DOHH2 (cell line): ENCODE results near the gene FAM20C.
"Not testable (repeated sequence)": the region's sequence is repeated elsewhere in the genome, so short reads cannot be mapped to it uniquely, and the experiment has no call there.

Experiments used
- H3F3A ChIP-seq: fragments of 200-600 bp; sonication (generic), shearing (Covaris generic); 2 replicates; pipeline ENCODE4 v1.6.0; 2016; ENCODE audit warnings: antibody characterized with exemption, mild to moderate bottlenecking; ENCODE audit not compliant: control insufficient read depth, insufficient read depth
- H3K27ac ChIP-seq: fragments of 200-600 bp; sonication (generic); 2 replicates; pipeline ENCODE4 v1.5.1; 2014; ENCODE audit warnings: low read depth, mild to moderate bottlenecking, low read length, moderate library complexity
- H3K27me3 ChIP-seq: fragments of 200-600 bp; sonication (generic); 2 replicates; pipeline ENCODE4 v1.6.1; 2014; ENCODE audit warnings: mild to moderate bottlenecking, low read length, mixed read lengths; ENCODE audit not compliant: control insufficient read depth
- H3K36me3 ChIP-seq: fragments of 200-600 bp; sonication (generic); 2 replicates; pipeline ENCODE4 v1.6.1; 2014; ENCODE audit warnings: mild to moderate bottlenecking, low read length, moderate library complexity, mixed read lengths; ENCODE audit not compliant: control insufficient read depth
- H3K4me1 ChIP-seq: fragments of 200-600 bp; sonication (generic); 2 replicates; pipeline ENCODE4 v1.6.1; 2014; ENCODE audit warnings: mild to moderate bottlenecking, low read length, mixed read lengths; ENCODE audit not compliant: control insufficient read depth
- H3K4me2 ChIP-seq: fragments of 200-600 bp; sonication (generic); 2 replicates; pipeline ENCODE4 v1.6.0; 2014; ENCODE audit warnings: mild to moderate bottlenecking, low read length, moderate library complexity
- H3K4me3 ChIP-seq: fragments of 200-600 bp; sonication (generic); 2 replicates; pipeline ENCODE4 v1.5.1; 2014; ENCODE audit warnings: mild to moderate bottlenecking, low read length, mixed read lengths
- H3K79me2 ChIP-seq: fragments of 200-600 bp; sonication (generic); 2 replicates; pipeline ENCODE4 v1.6.1; 2014; ENCODE audit warnings: mild to moderate bottlenecking, low read length, mixed read lengths; ENCODE audit not compliant: control insufficient read depth
- H3K9me2 ChIP-seq: fragments of 200-600 bp; sonication (generic); replicated peaks from 2 replicates; pipeline ENCODE4 v1.6.1; 2014; ENCODE audit warnings: mild to moderate bottlenecking, low read length, mixed read lengths; ENCODE audit not compliant: control insufficient read depth
- H3K9me3 ChIP-seq: fragments of 200-600 bp; sonication (generic); 2 replicates; pipeline ENCODE4 v1.6.1; 2014; ENCODE audit warnings: antibody characterized with exemption, low read length, mixed read lengths; ENCODE audit not compliant: control insufficient read depth, insufficient read depth
- H4K20me1 ChIP-seq: fragments of 200-600 bp; sonication (generic); 2 replicates; pipeline ENCODE4 v1.6.0; 2014; ENCODE audit warnings: low read depth, mild to moderate bottlenecking, antibody characterized with exemption, low read length, moderate library complexity; ENCODE audit not compliant: control insufficient read depth, insufficient read depth
- EZH2phosphoT487 ChIP-seq: fragments of 200-600 bp; sonication (generic); IDR thresholded peaks from 2 replicates; pipeline ENCODE4 v1.6.1; 2017; ENCODE audit warnings: borderline replicate concordance, mild to moderate bottlenecking, antibody characterized with exemption, low read length, moderate library complexity, mixed read lengths
- TF ChIP-seq, protein P1 (sequence below): fragments of 200-600 bp; sonication (generic); IDR thresholded peaks from one replicate; pipeline ENCODE4 v1.5.1; 2014; ENCODE audit warnings: antibody characterized with exemption, mild to moderate bottlenecking, low read depth, low read length; ENCODE audit not compliant: poor library complexity, severe bottlenecking

Gene FAM20C

DNA sequence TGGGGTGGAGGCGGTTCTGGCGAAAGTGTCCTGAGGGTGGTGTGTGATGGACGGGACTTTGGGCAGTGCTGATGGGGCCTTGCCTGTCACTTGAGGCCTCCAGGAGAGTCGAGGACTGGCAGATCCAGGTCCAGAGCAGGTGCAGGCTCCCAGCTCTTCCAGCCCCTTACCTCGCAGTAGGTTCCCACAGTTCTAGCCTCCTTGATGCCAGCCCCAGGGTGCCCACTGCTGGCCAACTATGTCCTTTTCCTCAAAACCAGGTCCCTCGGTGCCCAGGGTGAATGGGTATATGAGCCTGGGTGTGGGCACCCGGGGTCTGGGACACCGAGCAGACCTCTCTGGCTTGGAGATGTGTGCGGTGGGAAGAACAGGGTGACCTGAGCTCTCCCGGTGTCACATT, 8.3 kb downstream of the FAM20C start:
- H4K20me1 ChIP-seq, result no peaks in the 10 kb centered on the region
- H3F3A ChIP-seq, result no peaks in the 10 kb centered on the region
- no peak overlapping the region for H3K4me2 ChIP-seq
- H3K27me3 ChIP-seq, result no peaks in the 10 kb centered on the region
- H3K36me3 ChIP-seq, result no peaks in the 10 kb centered on the region
- H3K9me3 ChIP-seq, result peaks cover 10% of the 10 kb centered on the region; the same call in 1 of the 2 replicates
- H3K4me3 ChIP-seq, result no peak overlapping the region
- no peak overlapping the region for H3K27ac ChIP-seq
- no peaks in the 10 kb centered on the region for H3K9me2 ChIP-seq
- TF ChIP-seq, protein P1, sequence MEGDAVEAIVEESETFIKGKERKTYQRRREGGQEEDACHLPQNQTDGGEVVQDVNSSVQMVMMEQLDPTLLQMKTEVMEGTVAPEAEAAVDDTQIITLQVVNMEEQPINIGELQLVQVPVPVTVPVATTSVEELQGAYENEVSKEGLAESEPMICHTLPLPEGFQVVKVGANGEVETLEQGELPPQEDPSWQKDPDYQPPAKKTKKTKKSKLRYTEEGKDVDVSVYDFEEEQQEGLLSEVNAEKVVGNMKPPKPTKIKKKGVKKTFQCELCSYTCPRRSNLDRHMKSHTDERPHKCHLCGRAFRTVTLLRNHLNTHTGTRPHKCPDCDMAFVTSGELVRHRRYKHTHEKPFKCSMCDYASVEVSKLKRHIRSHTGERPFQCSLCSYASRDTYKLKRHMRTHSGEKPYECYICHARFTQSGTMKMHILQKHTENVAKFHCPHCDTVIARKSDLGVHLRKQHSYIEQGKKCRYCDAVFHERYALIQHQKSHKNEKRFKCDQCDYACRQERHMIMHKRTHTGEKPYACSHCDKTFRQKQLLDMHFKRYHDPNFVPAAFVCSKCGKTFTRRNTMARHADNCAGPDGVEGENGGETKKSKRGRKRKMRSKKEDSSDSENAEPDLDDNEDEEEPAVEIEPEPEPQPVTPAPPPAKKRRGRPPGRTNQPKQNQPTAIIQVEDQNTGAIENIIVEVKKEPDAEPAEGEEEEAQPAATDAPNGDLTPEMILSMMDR, result peak; percentile 11
- no peak for TF ChIP-seq EZH2phosphoT487
- no peaks in the 10 kb centered on the region for H3K4me1 ChIP-seq
- H3K79me2 ChIP-seq, result no peaks in the 10 kb centered on the region

DNA sequence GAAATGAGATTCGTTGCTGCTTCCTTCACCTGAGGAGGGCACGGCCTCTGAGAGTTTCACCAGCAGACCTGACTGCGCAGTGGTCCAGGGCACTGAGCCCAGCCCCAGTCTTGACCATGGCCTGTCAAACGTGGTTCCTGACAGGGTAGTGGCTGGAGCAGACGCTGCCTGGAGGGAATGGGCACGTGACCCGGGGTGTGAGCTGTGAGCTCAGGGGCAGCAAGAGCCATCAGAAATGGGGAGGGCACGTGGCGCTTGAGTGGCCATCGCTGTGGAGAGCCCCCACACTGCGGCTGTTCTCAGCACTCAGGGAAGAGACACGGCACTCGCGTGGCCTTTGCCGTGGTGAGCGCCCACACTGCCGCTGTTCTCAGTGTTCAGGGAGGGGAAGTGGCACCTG, 12.0 kb downstream of the FAM20C start:
- H4K20me1 ChIP-seq, result no peaks in the 10 kb centered on the region
- H3K9me3 ChIP-seq, result peaks cover 40% of the 10 kb centered on the region
- H3K27me3 ChIP-seq, result no peaks in the 10 kb centered on the region
- no peaks in the 10 kb centered on the region for H3K36me3 ChIP-seq
- TF ChIP-seq, protein P1, result no peak
- TF ChIP-seq EZH2phosphoT487, result no peak
- no peaks in the 10 kb centered on the region for H3K9me2 ChIP-seq
- no peak overlapping the region for H3K27ac ChIP-seq
- H3F3A ChIP-seq, result no peaks in the 10 kb centered on the region
- H3K4me2 ChIP-seq, result no peak overlapping the region
- no peaks in the 10 kb centered on the region for H3K4me1 ChIP-seq
- H3K4me3 ChIP-seq, result no peak overlapping the region
- H3K79me2 ChIP-seq, result no peaks in the 10 kb centered on the region

DNA sequence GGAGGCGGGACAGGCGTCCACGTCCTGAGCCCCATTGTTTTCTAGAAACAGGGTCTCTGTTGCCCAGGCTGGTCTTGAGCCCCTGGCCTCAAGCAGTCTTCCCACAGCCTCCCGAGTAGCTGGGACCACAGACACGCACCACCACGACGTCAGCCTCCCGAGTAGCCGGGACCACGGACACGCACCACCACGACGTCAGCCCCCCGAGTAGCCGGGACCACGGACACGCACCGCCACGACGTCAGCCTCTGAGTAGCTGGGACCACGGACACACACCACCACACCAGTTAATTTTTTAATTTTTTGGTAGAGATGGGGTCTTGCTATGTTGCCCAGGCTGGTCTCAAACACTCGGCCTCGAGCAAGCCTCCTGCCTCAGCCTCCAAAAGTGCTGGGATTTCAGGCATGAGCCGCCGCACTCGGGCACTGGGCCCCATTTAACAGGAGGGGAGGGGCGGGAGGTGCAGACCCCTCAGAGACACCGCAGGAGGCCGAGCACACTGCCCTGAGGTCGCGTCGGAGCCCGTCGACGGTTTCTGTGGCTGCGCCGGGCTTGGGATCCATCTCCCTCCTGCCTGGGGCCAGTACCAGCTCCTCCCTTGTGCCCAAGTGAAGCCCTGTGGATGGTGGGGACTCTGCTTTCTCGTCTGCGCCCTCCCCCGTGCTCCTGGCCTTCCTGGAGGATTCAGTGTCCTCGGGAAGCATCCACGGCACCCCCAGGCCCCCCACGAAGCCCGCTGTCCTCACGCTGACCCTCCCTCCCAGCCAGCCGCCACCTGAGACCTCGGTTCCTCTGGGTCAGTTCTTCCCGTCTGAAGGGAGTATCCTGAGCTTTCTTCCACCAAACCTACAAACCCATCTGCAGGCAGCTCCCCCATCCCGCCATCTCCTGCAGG, 13.0 kb downstream of the FAM20C start:
- TF ChIP-seq, protein P1, result no peak
- no peak for TF ChIP-seq EZH2phosphoT487
- Histone ChIP-seq H3K79me2 (no peaks in the 10 kb centered on the region), H3K9me3 (peaks cover 50% of the 10 kb centered on the region), H3K27ac (no peak overlapping the region), H3K4me3 (no peak overlapping the region), H4K20me1 (no peaks in the 10 kb centered on the region), H3K27me3 (no peaks in the 10 kb centered on the region), H3K9me2 (no peaks in the 10 kb centered on the region), H3F3A (no peaks in the 10 kb centered on the region), H3K4me2 (no peak overlapping the region), H3K36me3 (no peaks in the 10 kb centered on the region), H3K4me1 (no peaks in the 10 kb centered on the region)

DNA sequence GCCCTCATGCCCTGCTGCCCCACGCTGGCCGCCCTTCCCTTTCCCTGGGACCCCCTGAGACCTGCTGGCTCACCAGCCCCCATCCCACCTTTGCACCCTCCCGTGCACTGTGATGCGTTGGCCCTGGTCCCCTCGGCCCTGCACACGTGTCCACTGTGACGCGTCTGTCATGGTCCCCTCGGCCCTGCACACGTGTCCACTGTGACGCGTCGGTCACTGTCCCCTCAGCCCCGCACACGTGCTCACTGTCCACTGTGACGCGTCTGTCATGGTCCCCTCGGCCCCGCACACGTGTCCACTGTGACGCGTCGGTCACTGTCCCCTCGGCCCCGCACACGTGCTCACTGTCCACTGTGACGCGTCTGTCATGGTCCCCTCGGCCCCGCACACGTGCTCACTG, 14.0 kb downstream of the FAM20C start:
- H3K9me2 ChIP-seq, H3K4me1 ChIP-seq, H3K79me2 ChIP-seq, H3K4me2 ChIP-seq, H3K4me3 ChIP-seq, H3K36me3 ChIP-seq, H3K27ac ChIP-seq, H3F3A ChIP-seq, H3K27me3 ChIP-seq, H4K20me1 ChIP-seq: not testable (repeated sequence)
- peaks cover 56% of the 10 kb centered on the region for H3K9me3 ChIP-seq
